ENCODE results near the gene SYT17.

SYT17 gene

GRCh38 chr16:19245326-19245925 is 77.4 kb downstream of the SYT17 start:
- no peak overlapping the region for H3K4me3 ChIP-seq (ENCODE audit: low read depth, low read length)
- in situ Hi-C loops (cut with HindIII; ENCODE audit: low sequenced_read_pairs): no loop called here
- DNase-seq (ENCODE audit: low read depth, low spot score): no peak
- TF ChIP-seq, protein P1, sequence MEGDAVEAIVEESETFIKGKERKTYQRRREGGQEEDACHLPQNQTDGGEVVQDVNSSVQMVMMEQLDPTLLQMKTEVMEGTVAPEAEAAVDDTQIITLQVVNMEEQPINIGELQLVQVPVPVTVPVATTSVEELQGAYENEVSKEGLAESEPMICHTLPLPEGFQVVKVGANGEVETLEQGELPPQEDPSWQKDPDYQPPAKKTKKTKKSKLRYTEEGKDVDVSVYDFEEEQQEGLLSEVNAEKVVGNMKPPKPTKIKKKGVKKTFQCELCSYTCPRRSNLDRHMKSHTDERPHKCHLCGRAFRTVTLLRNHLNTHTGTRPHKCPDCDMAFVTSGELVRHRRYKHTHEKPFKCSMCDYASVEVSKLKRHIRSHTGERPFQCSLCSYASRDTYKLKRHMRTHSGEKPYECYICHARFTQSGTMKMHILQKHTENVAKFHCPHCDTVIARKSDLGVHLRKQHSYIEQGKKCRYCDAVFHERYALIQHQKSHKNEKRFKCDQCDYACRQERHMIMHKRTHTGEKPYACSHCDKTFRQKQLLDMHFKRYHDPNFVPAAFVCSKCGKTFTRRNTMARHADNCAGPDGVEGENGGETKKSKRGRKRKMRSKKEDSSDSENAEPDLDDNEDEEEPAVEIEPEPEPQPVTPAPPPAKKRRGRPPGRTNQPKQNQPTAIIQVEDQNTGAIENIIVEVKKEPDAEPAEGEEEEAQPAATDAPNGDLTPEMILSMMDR (IDR thresholded peaks at IDR 0.05; ENCODE audit: low read depth, low read length): no peak

DNA sequence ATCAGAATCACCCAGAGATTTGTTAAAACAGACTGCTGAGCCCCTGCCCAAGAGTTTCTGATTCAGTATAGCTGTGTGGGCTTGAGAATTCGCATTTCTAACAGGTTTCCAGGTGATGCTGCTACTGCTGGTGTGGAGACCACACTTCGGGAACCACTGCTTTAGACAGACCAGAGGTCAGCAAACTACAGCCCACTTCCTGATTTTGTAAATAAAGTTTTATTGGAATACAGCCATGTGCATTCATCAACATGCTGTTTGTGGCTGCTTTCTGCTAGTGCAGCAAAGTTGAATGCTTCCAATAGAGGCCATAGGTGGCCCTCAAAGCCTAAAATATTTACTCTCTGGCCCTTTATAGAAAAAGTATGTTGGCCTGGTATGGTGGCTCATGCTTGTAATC is 84.9 kb downstream of the SYT17 start:
- H3K4me3 ChIP-seq (ENCODE audit: low read depth, low read length): no peak overlapping the region
- DNase-seq (ENCODE audit: low read depth, low spot score): no peak
- TF ChIP-seq, protein P1 (IDR thresholded peaks at IDR 0.05; ENCODE audit: low read depth, low read length): no peak
- in situ Hi-C loops (cut with HindIII; ENCODE audit: low sequenced_read_pairs): no loop called here

- DNase-seq (ENCODE audit: low read depth, low spot score): no peak
- no peak overlapping the region for H3K4me3 ChIP-seq (ENCODE audit: low read depth, low read length)
- in situ Hi-C loops (cut with HindIII; ENCODE audit: low sequenced_read_pairs): no loop called here
- TF ChIP-seq, protein P1 (IDR thresholded peaks at IDR 0.05; ENCODE audit: low read depth, low read length): no peak
These were observed 86.6 kb downstream of the SYT17 start for GRCh38 chr16:19254611-19255010.

DNA sequence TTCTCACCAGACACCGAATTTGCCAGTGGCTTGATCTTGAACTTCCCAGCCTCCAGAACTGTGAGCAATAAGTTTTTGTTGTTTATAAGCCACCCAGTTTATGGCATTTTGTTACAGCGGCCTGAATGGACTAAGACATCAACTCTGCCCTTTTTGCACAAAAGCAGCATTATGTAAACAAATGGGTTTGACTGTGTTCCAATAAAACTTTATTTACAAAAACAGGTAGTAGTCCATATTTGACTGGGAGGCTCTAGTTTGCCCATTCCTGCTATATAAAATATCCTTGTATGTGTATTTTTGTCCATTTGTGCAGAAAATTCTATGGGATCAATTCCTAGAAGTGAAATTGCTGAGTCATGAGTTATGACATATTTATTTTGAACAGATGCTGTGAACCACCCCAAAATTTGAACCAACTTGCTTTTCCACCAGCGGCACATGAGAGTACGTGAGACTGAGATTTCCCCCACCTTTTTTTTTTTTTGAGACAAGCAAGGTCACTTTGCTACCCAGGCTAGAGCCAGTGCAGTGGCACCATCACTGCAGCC is 96.2 kb downstream of the SYT17 start:
- in situ Hi-C loops (cut with HindIII; ENCODE audit: low sequenced_read_pairs): no loop called here
- DNase-seq (ENCODE audit: low read depth, low spot score): no peak
- no peak overlapping the region for H3K4me3 ChIP-seq (ENCODE audit: low read depth, low read length)
- TF ChIP-seq, protein P1 (IDR thresholded peaks at IDR 0.05; ENCODE audit: low read depth, low read length): no peak

DNA sequence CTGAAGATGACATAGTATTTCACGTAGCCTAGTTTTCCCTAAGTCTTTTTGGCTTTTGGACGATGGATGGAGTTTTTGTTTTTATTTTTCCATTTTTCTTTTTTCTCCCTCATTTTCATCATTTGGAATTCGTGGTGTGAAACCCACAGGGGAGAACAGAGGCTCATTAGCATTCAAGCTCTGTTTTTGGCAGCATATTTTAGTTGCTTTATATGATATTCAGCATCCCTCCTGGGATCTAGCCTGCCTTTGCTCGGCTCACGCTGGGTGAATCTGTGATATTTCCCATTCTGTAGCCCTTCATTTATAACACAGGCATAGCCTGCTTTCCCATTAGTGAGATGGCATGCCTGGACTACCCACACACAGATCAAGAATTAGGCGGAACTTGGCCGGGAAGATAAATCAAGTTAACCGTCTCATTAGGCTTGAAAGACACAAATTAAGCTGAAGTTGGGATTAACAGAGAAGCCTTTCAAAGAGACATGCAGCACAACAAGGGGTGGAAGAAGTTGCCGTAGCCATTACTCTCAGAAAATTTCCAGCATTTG is 97.4 kb downstream of the SYT17 start:
- TF ChIP-seq, protein P1 (IDR thresholded peaks at IDR 0.05; ENCODE audit: low read depth, low read length): no peak
- in situ Hi-C loops (cut with HindIII; ENCODE audit: low sequenced_read_pairs): no loop called here

DNA sequence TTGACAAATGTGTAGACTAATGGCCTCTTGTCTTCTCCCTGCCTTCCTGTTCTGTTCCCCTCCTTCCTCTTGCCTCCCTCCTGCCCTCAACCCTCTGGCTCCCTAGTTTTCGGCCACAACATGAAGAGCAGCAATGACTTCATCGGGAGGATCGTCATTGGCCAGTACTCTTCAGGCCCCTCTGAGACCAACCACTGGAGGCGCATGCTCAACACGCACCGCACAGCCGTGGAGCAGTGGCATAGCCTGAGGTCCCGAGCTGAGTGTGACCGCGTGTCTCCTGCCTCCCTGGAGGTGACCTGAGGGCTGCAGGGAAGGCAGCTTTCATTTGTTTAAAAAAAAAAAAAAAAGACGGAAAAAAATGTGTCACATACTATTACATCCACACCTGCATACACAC is 98.7 kb downstream of the SYT17 start:
- H3K4me3 ChIP-seq (ENCODE audit: low read depth, low read length): no peak overlapping the region
- TF ChIP-seq, protein P1 (IDR thresholded peaks at IDR 0.05; ENCODE audit: low read depth, low read length): no peak
- no peak for DNase-seq (ENCODE audit: low read depth, low spot score)
- in situ Hi-C loops (cut with HindIII; ENCODE audit: low sequenced_read_pairs): no loop called here

More for the DNA sequence above, 97.4 kb downstream of the SYT17 start:
- no peak overlapping the region for H3K4me3 ChIP-seq (ENCODE audit: low read depth, low read length)
- no peak for DNase-seq (ENCODE audit: low read depth, low spot score)

Data from astrocyte of the spinal cord (primary cell).